Trophoblast cell (in vitro differentiated cells and primary cell): ENCODE results near the gene PAK4.

ENCODE experiments used
- DNase-seq, 2 donors: peaks; one replicate each; pipeline ENCODE4 v3.0.0-alpha.2; 2016
- H2AFZ ChIP-seq: 2 replicates; pipeline ENCODE4 v1.6.1; 2013; ENCODE audit warnings: low read length, moderate library complexity, mild to moderate bottlenecking; ENCODE audit not compliant: insufficient read depth, poor library complexity
- H2AK5ac ChIP-seq: 2 replicates; pipeline ENCODE4 v1.6.1; 2013; ENCODE audit warnings: mild to moderate bottlenecking, low read length
- H2BK120ac ChIP-seq: 2 replicates; pipeline ENCODE4 v1.6.1; 2013; ENCODE audit warnings: low read length, mild to moderate bottlenecking, moderate library complexity; ENCODE audit not compliant: insufficient read depth, poor library complexity
- H2BK12ac ChIP-seq: 2 replicates; pipeline ENCODE4 v1.6.1; 2013; ENCODE audit warnings: mild to moderate bottlenecking, low read length, moderate library complexity
- H2BK5ac ChIP-seq: 2 replicates; pipeline ENCODE4 v1.6.1; 2013; ENCODE audit warnings: low read length, low read depth, moderate library complexity, mild to moderate bottlenecking; ENCODE audit not compliant: poor library complexity
- H3K14ac ChIP-seq: 2 replicates; pipeline ENCODE4 v1.6.1; 2013; ENCODE audit warnings: mild to moderate bottlenecking, low read length
- H3K18ac ChIP-seq: 2 replicates; pipeline ENCODE4 v1.6.1; 2013; ENCODE audit warnings: mild to moderate bottlenecking, low read length
- H3K23ac ChIP-seq: 2 replicates; pipeline ENCODE4 v1.6.1; 2013; ENCODE audit warnings: low read length
- H3K27ac ChIP-seq: 2 replicates; pipeline ENCODE4 v1.5.1; 2013; ENCODE audit warnings: low read depth, mild to moderate bottlenecking, inconsistent platforms, low read length, moderate library complexity
- H3K27me3 ChIP-seq: 2 replicates; pipeline ENCODE4 v1.6.1; 2013; ENCODE audit warnings: inconsistent platforms, mild to moderate bottlenecking, low read length, moderate library complexity; ENCODE audit not compliant: insufficient read depth
- H3K36me3 ChIP-seq, 2 experiments: 1 replicate in 1 of 2; 2 replicates in 1 of 2; pipeline ENCODE4 v1.6.1; 2013; ENCODE audit warnings: low read length in 2 of 2, mild to moderate bottlenecking in 2 of 2, moderate library complexity in 1 of 2; ENCODE audit not compliant: insufficient read depth in 2 of 2, control insufficient read depth in 1 of 2
- H3K4ac ChIP-seq: 2 replicates; pipeline ENCODE4 v1.6.1; 2013; ENCODE audit warnings: low read depth, mild to moderate bottlenecking, low read length, moderate library complexity
- H3K4me1 ChIP-seq, 2 experiments: 1 replicate in 1 of 2; 2 replicates in 1 of 2; pipeline ENCODE4 v1.6.1; 2013; ENCODE audit warnings: low read length in 2 of 2, mild to moderate bottlenecking in 2 of 2, moderate library complexity in 1 of 2; ENCODE audit not compliant: insufficient read depth in 2 of 2, control insufficient read depth in 1 of 2
- H3K4me2 ChIP-seq: 2 replicates; pipeline ENCODE4 v1.6.1; 2013; ENCODE audit warnings: inconsistent platforms, mild to moderate bottlenecking, low read length, moderate library complexity
- H3K4me3 ChIP-seq: 2 replicates; pipeline ENCODE4 v1.5.1; 2013; ENCODE audit warnings: mild to moderate bottlenecking, low read depth, low read length, inconsistent platforms
- H3K79me1 ChIP-seq: one replicate; pipeline ENCODE4 v1.6.1; 2013; ENCODE audit warnings: low read length
- H3K79me2 ChIP-seq: 2 replicates; pipeline ENCODE4 v1.6.1; 2013; ENCODE audit warnings: low read length, mild to moderate bottlenecking; ENCODE audit not compliant: control insufficient read depth, insufficient read depth, poor library complexity
- H3K9ac ChIP-seq: 2 replicates; pipeline ENCODE4 v1.6.1; 2013; ENCODE audit warnings: mild to moderate bottlenecking, low read length
- H3K9me3 ChIP-seq: 2 replicates; pipeline ENCODE4 v1.6.1; 2013; ENCODE audit warnings: low read depth, mild to moderate bottlenecking, control low read depth, inconsistent platforms, low read length; ENCODE audit not compliant: insufficient read depth
- H4K12ac ChIP-seq: 2 replicates; pipeline ENCODE4 v1.6.1; 2013; ENCODE audit warnings: low read depth, mild to moderate bottlenecking, low read length, moderate library complexity
- H4K8ac ChIP-seq: 2 replicates; pipeline ENCODE4 v1.6.1; 2013; ENCODE audit warnings: low read depth, mild to moderate bottlenecking, low read length, moderate library complexity
- H4K91ac ChIP-seq: one replicate; pipeline ENCODE4 v1.6.1; 2013; ENCODE audit warnings: low read depth, mild to moderate bottlenecking, low read length, moderate library complexity
- whole genome bisulfite sequencing: extraction: QIAGEN DNeasy Blood & Tissue Kit; methylation state at CpG from one replicate; pipeline ENCODE4 v1.1.7; 2013; ENCODE audit warnings: missing lambda C conversion rate; ENCODE audit not compliant: insufficient read length, insufficient coverage; ENCODE audit errors: extremely low coverage; 5-methylcytosine and 5-hydroxymethylcytosine counted together

PAK4 gene

GRCh38 chr19:39144290-39145071, 18.9 kb downstream of the PAK4 start:
- peak overlapping the region; percentile 65 for H3K27ac ChIP-seq
- peak overlapping the region; percentile 45 for H3K4me2 ChIP-seq
- H3K14ac ChIP-seq = peak overlapping the region; percentile 2
- no peak overlapping the region for H2BK120ac ChIP-seq
- peak; percentile 61 to 64 for DNase-seq
- no peak overlapping the region for H4K12ac ChIP-seq
- H2AK5ac ChIP-seq = no peak overlapping the region
- peaks cover 22 to 35% of the 10 kb centered on the region in 2 experiments for H3K4me1 ChIP-seq
- H3K36me3 ChIP-seq = peaks cover 0 to 3% of the 10 kb centered on the region in 2 experiments
- no peak overlapping the region for H3K9ac ChIP-seq
- H3K79me2 ChIP-seq = peaks cover 20% of the 10 kb centered on the region
- no peak overlapping the region for H3K4me3 ChIP-seq
- no peak overlapping the region for H4K8ac ChIP-seq
- WGBS = no CpG with 5 or more reads among the region's 14 CpGs
- H2AFZ ChIP-seq = no peak overlapping the region
- no peaks in the 10 kb centered on the region for H3K27me3 ChIP-seq
- H3K4ac ChIP-seq = no peak overlapping the region
- no peak overlapping the region for H2BK12ac ChIP-seq
- H3K9me3 ChIP-seq = no peaks in the 10 kb centered on the region
- no peak overlapping the region for H3K23ac ChIP-seq
- peak overlapping the region; percentile 41 for H2BK5ac ChIP-seq
- H4K91ac ChIP-seq = peak overlapping the region; percentile 67
- no peak overlapping the region for H3K18ac ChIP-seq
- H3K79me1 ChIP-seq = peaks cover 24% of the 10 kb centered on the region

- H2BK5ac ChIP-seq = peak overlapping the region; percentile 61
- WGBS = no CpG with 5 or more reads among the region's 26 CpGs
These were observed 19.8 kb downstream of the PAK4 start for GRCh38 chr19:39145180-39145953.

GRCh38 chr19:39146091-39146490, 20.5 kb downstream of the PAK4 start:
- WGBS = no CpG with 5 or more reads among the region's 1 CpG
- Histone ChIP-seq H3K36me3 (peaks cover 0 to 3% of the 10 kb centered on the region in 2 experiments), H2BK12ac (no peak overlapping the region), H2BK5ac (no peak overlapping the region), H3K4me3 (no peak overlapping the region), H2AK5ac (no peak overlapping the region), H2AFZ (no peak overlapping the region), H4K8ac (peak overlapping the region; percentile 32), H3K4me1 (peaks cover 15 to 29% of the 10 kb centered on the region in 2 experiments), H4K91ac (no peak overlapping the region), H3K27ac (no peak overlapping the region), H3K4me2 (no peak overlapping the region), H3K9me3 (no peaks in the 10 kb centered on the region), H4K12ac (no peak overlapping the region), H3K18ac (no peak overlapping the region), H3K4ac (peak overlapping the region; percentile 85), H3K23ac (no peak overlapping the region), H3K79me1 (peaks cover 14% of the 10 kb centered on the region), H3K9ac (no peak overlapping the region), H2BK120ac (peak overlapping the region; percentile 7), H3K14ac (no peak overlapping the region), H3K79me2 (peaks cover 21% of the 10 kb centered on the region), H3K27me3 (no peaks in the 10 kb centered on the region)
- no peak for DNase-seq

More at GRCh38 chr19:39145180-39145953, 19.8 kb downstream of the PAK4 start:
- H3K79me2 ChIP-seq = peaks cover 18% of the 10 kb centered on the region
- peak overlapping the region; percentile 73 for H2AK5ac ChIP-seq
- no peak overlapping the region for H2AFZ ChIP-seq
- H3K9me3 ChIP-seq = no peaks in the 10 kb centered on the region
- peak overlapping the region; percentile 58 for H4K12ac ChIP-seq
- peak overlapping the region; percentile 85 for H3K4ac ChIP-seq
- H3K4me3 ChIP-seq = no peak overlapping the region
- H3K23ac ChIP-seq = no peak overlapping the region
- no peaks in the 10 kb centered on the region for H3K27me3 ChIP-seq
- peak overlapping the region; percentile 68 for H3K14ac ChIP-seq
- DNase-seq = peak in 1 of 2 donors; percentile 39
- peak overlapping the region; percentile 77 for H4K91ac ChIP-seq
- peak overlapping the region; percentile 68 for H2BK120ac ChIP-seq
- peak overlapping the region; percentile 63 for H2BK12ac ChIP-seq
- no peak overlapping the region for H3K9ac ChIP-seq
- H3K4me1 ChIP-seq = peaks cover 18 to 29% of the 10 kb centered on the region in 2 experiments
- H3K36me3 ChIP-seq = peaks cover 0 to 3% of the 10 kb centered on the region in 2 experiments
- H4K8ac ChIP-seq = peak overlapping the region; percentile 37
- peak overlapping the region; percentile 20 for H3K4me2 ChIP-seq
- H3K18ac ChIP-seq = peak overlapping the region; percentile 69
- peak overlapping the region; percentile 65 for H3K27ac ChIP-seq
- peaks cover 17% of the 10 kb centered on the region for H3K79me1 ChIP-seq

- peaks cover 21% of the 10 kb centered on the region for H3K79me2 ChIP-seq
- no peaks in the 10 kb centered on the region for H3K9me3 ChIP-seq
- H4K91ac ChIP-seq = no peak overlapping the region
- no peak overlapping the region for H2BK12ac ChIP-seq
- peaks cover 15 to 29% of the 10 kb centered on the region in 2 experiments for H3K4me1 ChIP-seq
- H4K8ac ChIP-seq = no peak overlapping the region
- no peak overlapping the region for H3K27ac ChIP-seq
- H3K4me2 ChIP-seq = no peak overlapping the region
- no peak overlapping the region for H3K4me3 ChIP-seq
- no peak overlapping the region for H3K23ac ChIP-seq
- no peak overlapping the region for H2AFZ ChIP-seq
- peaks cover 0 to 3% of the 10 kb centered on the region in 2 experiments for H3K36me3 ChIP-seq
- no peak overlapping the region for H2BK5ac ChIP-seq
- no peak overlapping the region for H2BK120ac ChIP-seq
- no peak overlapping the region for H2AK5ac ChIP-seq
- H3K18ac ChIP-seq = no peak overlapping the region
- no peak overlapping the region for H3K9ac ChIP-seq
- no peak overlapping the region for H3K14ac ChIP-seq
- no CpG with 5 or more reads among the region's 7 CpGs for WGBS
- DNase-seq = no peak
- H4K12ac ChIP-seq = no peak overlapping the region
- H3K79me1 ChIP-seq = peaks cover 14% of the 10 kb centered on the region
- no peaks in the 10 kb centered on the region for H3K27me3 ChIP-seq
- H3K4ac ChIP-seq = peak overlapping the region; percentile 17
These were observed 21.3 kb downstream of the PAK4 start for GRCh38 chr19:39146686-39147450.
